ENCODE results near the gene GUCY2F.

GUCY2F gene

GRCh38 chrX:109336141-109336540, 145.7 kb downstream of the GUCY2F start:
- DNase-seq (ENCODE audit: low read depth): no peak

GRCh38 chrX:109327251-109327650, 154.6 kb downstream of the GUCY2F start:
- DNase-seq (ENCODE audit: low read depth): no peak
